ENCODE data around the gene AKT1S1. TPM values are rescaled to one million over a fixed set of nuclear protein-coding genes. Genes with fewer than 3 reads are reported as not detected.
A peak's percentile ranks its signal among the peaks of the same experiment; 100 is the strongest.

Gene AKT1S1
- polyA plus RNA-seq, 1 donor from 2014 or later: 5.0 TPM

GRCh38 chr19:49881186-49881585 is 4.0 kb upstream of the AKT1S1 start:
- Mint-ChIP-seq H3K4me3 (no peak overlapping the region), H3K27me3 (peaks cover 2% of the 10 kb centered on the region), H3K36me3 (peaks cover 4% of the 10 kb centered on the region), H3K27ac (peak overlapping the region in 1 of 3 donors; percentile 50), H3K4me1 (peaks cover 3 to 10% (median 6%) of the 10 kb centered on the region in 3 donors), H3K9me3 (no peaks in the 10 kb centered on the region)

GRCh38 chr19:49880162-49880869 is 3.2 kb upstream of the AKT1S1 start:
- no peak overlapping the region for H3K4me3 Mint-ChIP-seq
- H3K4me1 Mint-ChIP-seq: peaks cover 3 to 15% (median 6%) of the 10 kb centered on the region in 3 donors
- H3K27ac Mint-ChIP-seq: no peak overlapping the region
- H3K27me3 Mint-ChIP-seq: peaks cover 2% of the 10 kb centered on the region
- H3K36me3 Mint-ChIP-seq: peaks cover 4% of the 10 kb centered on the region
- H3K9me3 Mint-ChIP-seq: no peaks in the 10 kb centered on the region

- H3K4me3 Mint-ChIP-seq: no peak overlapping the region
- H3K9me3 Mint-ChIP-seq: no peaks in the 10 kb centered on the region
- H3K27ac Mint-ChIP-seq: peak overlapping the region in 1 of 3 donors; percentile 43
- H3K27me3 Mint-ChIP-seq: peaks cover 2% of the 10 kb centered on the region
- H3K36me3 Mint-ChIP-seq: peaks cover 4% of the 10 kb centered on the region
- peaks cover 3 to 20% (median 6%) of the 10 kb centered on the region in 3 donors for H3K4me1 Mint-ChIP-seq
Observed at GRCh38 chr19:49879243-49879963, 2.2 kb upstream of the AKT1S1 start.

- peaks cover 3 to 20% (median 6%) of the 10 kb centered on the region in 3 donors for H3K4me1 Mint-ChIP-seq
Observed at GRCh38 chr19:49878744-49879070, 1.6 kb upstream of the AKT1S1 start.

GRCh38 chr19:49877879-49878743 is 956 bp upstream of the AKT1S1 start:
- Mint-ChIP-seq H3K36me3 (peaks cover 2% of the 10 kb centered on the region), H3K27ac (no peak overlapping the region), H3K4me3 (no peak overlapping the region), H3K9me3 (no peaks in the 10 kb centered on the region), H3K4me1 (peaks cover 3 to 20% (median 6%) of the 10 kb centered on the region in 3 donors), H3K27me3 (peaks cover 2% of the 10 kb centered on the region)

More at GRCh38 chr19:49878744-49879070, 1.6 kb upstream of the AKT1S1 start:
- Mint-ChIP-seq H3K27ac (no peak overlapping the region), H3K36me3 (peaks cover 4% of the 10 kb centered on the region), H3K9me3 (no peaks in the 10 kb centered on the region), H3K4me3 (no peak overlapping the region), H3K27me3 (peaks cover 2% of the 10 kb centered on the region)

GRCh38 chr19:49876422-49877019 is 634 bp downstream of the AKT1S1 start:
- Mint-ChIP-seq H3K36me3 (peaks cover 1% of the 10 kb centered on the region), H3K9me3 (no peaks in the 10 kb centered on the region), H3K4me3 (no peak overlapping the region), H3K4me1 (peaks cover 3 to 24% (median 6%) of the 10 kb centered on the region in 3 donors), H3K27me3 (peaks cover 2% of the 10 kb centered on the region), H3K27ac (no peak overlapping the region)

GRCh38 chr19:49875857-49876421 is 1.2 kb downstream of the AKT1S1 start:
- no peak overlapping the region for H3K4me3 Mint-ChIP-seq
- H3K4me1 Mint-ChIP-seq: peaks cover 3 to 24% (median 6%) of the 10 kb centered on the region in 3 donors
- H3K9me3 Mint-ChIP-seq: no peaks in the 10 kb centered on the region
- H3K27me3 Mint-ChIP-seq: peaks cover 2% of the 10 kb centered on the region
- no peak overlapping the region for H3K27ac Mint-ChIP-seq
- H3K36me3 Mint-ChIP-seq: peaks cover 1% of the 10 kb centered on the region

- H3K36me3 Mint-ChIP-seq: peaks cover 1% of the 10 kb centered on the region
- H3K9me3 Mint-ChIP-seq: no peaks in the 10 kb centered on the region
- H3K27ac Mint-ChIP-seq: peak overlapping the region in 1 of 3 donors; percentile 19
- H3K4me3 Mint-ChIP-seq: peak overlapping the region in 1 of 4 donors; percentile 88
- H3K27me3 Mint-ChIP-seq: peaks cover 2% of the 10 kb centered on the region
- H3K4me1 Mint-ChIP-seq: peaks cover 3 to 29% (median 6%) of the 10 kb centered on the region in 3 donors
Observed at GRCh38 chr19:49875177-49875576, 2.0 kb downstream of the AKT1S1 start.

- Mint-ChIP-seq H3K4me3 (peak overlapping the region in 2 of 4 donors; percentile 38 to 88), H3K27ac (peak overlapping the region in 1 of 3 donors; percentile 19), H3K36me3 (peaks cover 1% of the 10 kb centered on the region), H3K4me1 (peaks cover 3 to 30% (median 6%) of the 10 kb centered on the region in 3 donors), H3K9me3 (no peaks in the 10 kb centered on the region), H3K27me3 (peaks cover 2% of the 10 kb centered on the region)
Observed at GRCh38 chr19:49874503-49875157, 2.5 kb downstream of the AKT1S1 start.

- Mint-ChIP-seq H3K4me3 (no peak overlapping the region), H3K9me3 (no peaks in the 10 kb centered on the region), H3K27me3 (peaks cover 2% of the 10 kb centered on the region), H3K36me3 (no peaks in the 10 kb centered on the region), H3K27ac (peak overlapping the region in 2 of 3 donors; percentile 23 to 60), H3K4me1 (peaks cover 3 to 27% (median 6%) of the 10 kb centered on the region in 3 donors)
Observed at GRCh38 chr19:49873834-49874233, 3.3 kb downstream of the AKT1S1 start.

- Mint-ChIP-seq H3K4me1 (peaks cover 3 to 25% (median 3%) of the 10 kb centered on the region in 3 donors), H3K27me3 (peaks cover 2% of the 10 kb centered on the region), H3K9me3 (no peaks in the 10 kb centered on the region), H3K4me3 (no peak overlapping the region), H3K27ac (no peak overlapping the region), H3K36me3 (no peaks in the 10 kb centered on the region)
Observed at GRCh38 chr19:49873129-49873521, 4.0 kb downstream of the AKT1S1 start.

- Mint-ChIP-seq H3K27me3 (no peaks in the 10 kb centered on the region), H3K4me3 (peak overlapping the region in 2 of 4 donors; percentile 34 to 44), H3K36me3 (no peaks in the 10 kb centered on the region), H3K9me3 (no peaks in the 10 kb centered on the region), H3K27ac (no peak overlapping the region), H3K4me1 (peaks cover 5 to 26% (median 5%) of the 10 kb centered on the region in 3 donors)
Observed at GRCh38 chr19:49872245-49873128, 4.7 kb downstream of the AKT1S1 start.

GRCh38 chr19:49871349-49871985 is 5.7 kb downstream of the AKT1S1 start:
- no peaks in the 10 kb centered on the region for H3K9me3 Mint-ChIP-seq
- no peaks in the 10 kb centered on the region for H3K36me3 Mint-ChIP-seq
- no peaks in the 10 kb centered on the region for H3K27me3 Mint-ChIP-seq
- H3K4me3 Mint-ChIP-seq: peak overlapping the region in 1 of 4 donors; percentile 69
- H3K4me1 Mint-ChIP-seq: peaks cover 7 to 30% (median 11%) of the 10 kb centered on the region in 3 donors
- H3K27ac Mint-ChIP-seq: peak overlapping the region in 1 of 3 donors; percentile 50
